Measurements from ENCODE around the gene SLC9A3.
A peak's percentile ranks its signal among the peaks of the same experiment; 100 is the strongest.

DNA sequence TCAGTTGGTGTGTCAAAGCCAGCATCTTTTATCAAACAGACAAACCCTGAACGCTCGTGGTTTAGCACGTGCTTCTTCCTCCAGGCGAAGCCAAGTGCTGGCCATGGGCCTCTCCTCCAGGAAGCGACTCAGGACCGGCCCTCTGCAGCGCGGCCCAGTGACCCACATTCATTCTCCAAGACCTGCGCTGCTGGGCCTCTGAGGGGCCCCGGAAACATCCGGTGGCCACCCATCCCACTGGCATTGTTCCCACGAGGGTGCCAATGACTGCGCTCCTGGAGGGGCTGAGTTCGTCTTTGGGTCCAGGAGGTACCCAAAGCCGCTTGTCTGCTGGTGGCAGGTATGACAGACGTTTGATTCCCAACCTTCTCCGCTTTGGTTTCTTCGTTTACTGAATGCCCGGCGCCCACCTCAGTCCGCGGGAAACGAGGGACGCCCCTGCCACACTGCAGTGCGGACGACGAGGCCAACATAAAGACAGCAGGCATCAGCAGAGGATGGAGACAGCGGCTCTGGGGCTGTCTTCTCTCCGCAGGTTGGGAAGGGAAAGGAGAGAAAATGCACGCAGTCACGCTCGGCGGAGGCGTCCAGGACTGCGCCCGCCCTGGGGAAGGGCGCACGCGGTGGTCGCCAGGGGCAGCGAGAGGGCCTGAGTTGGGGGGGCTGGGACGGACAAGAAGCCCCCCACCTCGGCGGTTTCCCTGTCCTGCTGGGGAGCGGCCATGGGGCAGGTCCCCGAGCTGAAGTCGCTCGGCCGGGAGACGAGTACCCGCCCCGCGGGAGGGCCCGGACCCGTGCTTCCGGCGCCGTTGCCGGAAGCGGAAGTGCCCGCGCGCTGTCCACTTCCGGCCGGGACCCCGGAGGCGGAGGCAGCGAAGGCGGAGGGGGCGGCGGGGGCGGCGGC lies 81.7 kb downstream of the SLC9A3 start, which contains the start of gene EXOC3:
- TF ChIP-seq, protein P1, sequence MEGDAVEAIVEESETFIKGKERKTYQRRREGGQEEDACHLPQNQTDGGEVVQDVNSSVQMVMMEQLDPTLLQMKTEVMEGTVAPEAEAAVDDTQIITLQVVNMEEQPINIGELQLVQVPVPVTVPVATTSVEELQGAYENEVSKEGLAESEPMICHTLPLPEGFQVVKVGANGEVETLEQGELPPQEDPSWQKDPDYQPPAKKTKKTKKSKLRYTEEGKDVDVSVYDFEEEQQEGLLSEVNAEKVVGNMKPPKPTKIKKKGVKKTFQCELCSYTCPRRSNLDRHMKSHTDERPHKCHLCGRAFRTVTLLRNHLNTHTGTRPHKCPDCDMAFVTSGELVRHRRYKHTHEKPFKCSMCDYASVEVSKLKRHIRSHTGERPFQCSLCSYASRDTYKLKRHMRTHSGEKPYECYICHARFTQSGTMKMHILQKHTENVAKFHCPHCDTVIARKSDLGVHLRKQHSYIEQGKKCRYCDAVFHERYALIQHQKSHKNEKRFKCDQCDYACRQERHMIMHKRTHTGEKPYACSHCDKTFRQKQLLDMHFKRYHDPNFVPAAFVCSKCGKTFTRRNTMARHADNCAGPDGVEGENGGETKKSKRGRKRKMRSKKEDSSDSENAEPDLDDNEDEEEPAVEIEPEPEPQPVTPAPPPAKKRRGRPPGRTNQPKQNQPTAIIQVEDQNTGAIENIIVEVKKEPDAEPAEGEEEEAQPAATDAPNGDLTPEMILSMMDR (IDR thresholded peaks at IDR 0.05) = no peak
- peak in 1 of 2 donors; percentile 73 for TF ChIP-seq POLR2A (IDR thresholded peaks at IDR 0.05)
